Activated CD4-positive, alpha-beta T cell treated with anti-CD3 and anti-CD28 coated beads, Interleukin-2, amount 50 U/mL, for 48 hours (primary cell): ENCODE measurements around the gene PRKACB.
A peak's percentile ranks its signal among the peaks of the same experiment; 100 is the strongest.
"Not testable (repeated sequence)": the region's sequence is repeated elsewhere in the genome, so short reads cannot be mapped to it uniquely, and the experiment has no call there.

Experiments used
- DNase-seq, 2 experiments: peaks; one replicate each; pipeline ENCODE4 v3.0.0-alpha.2; 2020

PRKACB gene

GRCh38 chr1:84143796-84144565, at the start of gene PRKACB:
Gene PRKACB, plus strand, starts transcription at chr1:84144271. Its CDS starts 91 bp downstream, at chr1:84144362.
- no peak for DNase-seq

GRCh38 chr1:84095308-84095707, 48.8 kb upstream of the PRKACB start:
- DNase-seq, result no peak

- DNase-seq, result no peak
Measured at GRCh38 chr1:84096176-84096575, 47.9 kb upstream of the PRKACB start.

- no peak for DNase-seq
Measured at GRCh38 chr1:84101204-84101603, 42.9 kb upstream of the PRKACB start.

GRCh38 chr1:84103197-84103992, 40.7 kb upstream of the PRKACB start:
- DNase-seq, result no peak

- DNase-seq, result not testable (repeated sequence)
Measured at GRCh38 chr1:84107538-84107937, 36.5 kb upstream of the PRKACB start.

- DNase-seq, result no peak
Measured at GRCh38 chr1:84107955-84108354, 36.1 kb upstream of the PRKACB start.

GRCh38 chr1:84108900-84109578, 35.0 kb upstream of the PRKACB start:
- DNase-seq, result no peak

- no peak for DNase-seq
Measured at GRCh38 chr1:84110629-84111028, 33.4 kb upstream of the PRKACB start.

GRCh38 chr1:84116558-84116957, 27.5 kb upstream of the PRKACB start:
- no peak for DNase-seq

GRCh38 chr1:84117868-84118267, 26.2 kb upstream of the PRKACB start:
- no peak for DNase-seq

GRCh38 chr1:84121360-84121759, 22.7 kb upstream of the PRKACB start:
- no peak for DNase-seq

- DNase-seq, result peak; percentile 54 to 58
Measured at GRCh38 chr1:84122780-84123382, 21.2 kb upstream of the PRKACB start.

GRCh38 chr1:84133479-84133878, 10.6 kb upstream of the PRKACB start:
- no peak for DNase-seq

- no peak for DNase-seq
Measured at GRCh38 chr1:84135341-84135740, 8.7 kb upstream of the PRKACB start.

GRCh38 chr1:84141182-84142003, 2.7 kb upstream of the PRKACB start:
- DNase-seq, result no peak

GRCh38 chr1:84145068-84145467, 997 bp downstream of the PRKACB start:
- DNase-seq, result no peak

- no peak for DNase-seq
Measured at GRCh38 chr1:84146411-84147032, 2.5 kb downstream of the PRKACB start.

- no peak for DNase-seq
Measured at GRCh38 chr1:84148758-84149157, 4.7 kb downstream of the PRKACB start.

- DNase-seq, result no peak
Measured at GRCh38 chr1:84152649-84153056, 8.6 kb downstream of the PRKACB start.

- no peak for DNase-seq
Measured at GRCh38 chr1:84155517-84155916, 11.4 kb downstream of the PRKACB start.

- no peak for DNase-seq
Measured at GRCh38 chr1:84156210-84156621, 12.1 kb downstream of the PRKACB start.
